WTC11 (cell line): ENCODE results near the gene MIDN. TPM values are rescaled to one million over a fixed set of nuclear protein-coding genes. Genes with fewer than 3 reads are reported as not detected.

Experiments used
- ATAC-seq: fragments of 200-7000 bp; cut with Tn5 transposase; 2 replicates; pipeline ENCODE4 v1.10.0; 2021; ENCODE audit warnings: mild to moderate bottlenecking, moderate library complexity
- CTCF ChIA-PET: fragments of 300-600 bp; sonication (Branson Sonifier 250); formaldehyde crosslinking; loops from one replicate; lab custom pipeline; 2021; ENCODE audit warnings: antibody characterized with exemption; lab: Charles Lee
- POLR2A ChIA-PET: fragments of 350-600 bp; sonication (Branson Sonifier 250); formaldehyde crosslinking; loops from one replicate; lab custom pipeline; 2021; ENCODE audit warnings: antibody characterized with exemption; lab: Charles Lee
- DNase-seq: peaks from one replicate; pipeline ENCODE4 v3.0.0; 2021; ENCODE audit warnings: low spot score
- H3K27ac Mint-ChIP-seq: 2 replicates; pipeline ENCODE4 v1.8.0; 2021; ENCODE audit warnings: mixed read lengths
- H3K27me3 Mint-ChIP-seq: 2 replicates; pipeline ENCODE4 v1.8.0; 2021; ENCODE audit warnings: low read depth, mild to moderate bottlenecking, moderate library complexity, mixed read lengths
- H3K36me3 Mint-ChIP-seq: 2 replicates; pipeline ENCODE4 v1.8.0; 2021; ENCODE audit warnings: mixed read lengths
- H3K4me1 Mint-ChIP-seq: 2 replicates; pipeline ENCODE4 v1.8.0; 2022; ENCODE audit warnings: mixed read lengths
- H3K4me3 Mint-ChIP-seq: 2 replicates; pipeline ENCODE4 v1.8.0; 2021; ENCODE audit warnings: mild to moderate bottlenecking, moderate library complexity, mixed read lengths
- H3K9me3 Mint-ChIP-seq: 2 replicates; pipeline ENCODE4 v1.8.0; 2021; ENCODE audit warnings: mixed read lengths
- AFF4 ChIP-seq: sonication (generic); formaldehyde crosslinking; IDR thresholded peaks from 2 replicates; pipeline ENCODE4 v1.8.1; 2023; ENCODE audit warnings: mild to moderate bottlenecking, missing genetic modification reagents, borderline replicate concordance
- ARID4B ChIP-seq: sonication (generic); formaldehyde crosslinking; IDR thresholded peaks from 2 replicates; pipeline ENCODE4 v1.8.0; 2023; ENCODE audit warnings: missing genetic modification reagents, mild to moderate bottlenecking, borderline replicate concordance
- ATF3 ChIP-seq: sonication (generic); formaldehyde crosslinking; conservative IDR thresholded peaks from 2 replicates; pipeline ENCODE4 v1.8.1; 2022; ENCODE audit warnings: mild to moderate bottlenecking, missing genetic modification reagents
- E2F1 ChIP-seq: sonication (generic); formaldehyde crosslinking; IDR thresholded peaks from 2 replicates; pipeline ENCODE4 v1.8.0; 2022; ENCODE audit warnings: mild to moderate bottlenecking, missing genetic modification reagents
- STAT6 ChIP-seq: sonication (generic); formaldehyde crosslinking; conservative IDR thresholded peaks from 2 replicates; pipeline ENCODE4 v1.8.1; 2023; ENCODE audit warnings: mild to moderate bottlenecking, low read depth, missing genetic modification reagents, moderate library complexity
- ZNF138 ChIP-seq: sonication (generic); formaldehyde crosslinking; conservative IDR thresholded peaks from 2 replicates; pipeline ENCODE4 v1.8.1; 2022; ENCODE audit warnings: mild to moderate bottlenecking, moderate library complexity, missing genetic modification reagents
- ZNF219 ChIP-seq: sonication (generic); formaldehyde crosslinking; IDR thresholded peaks from 2 replicates; pipeline ENCODE4 v1.8.0; 2023; ENCODE audit warnings: missing genetic modification reagents, mild to moderate bottlenecking, borderline replicate concordance
- ZNF317 ChIP-seq: sonication (generic); formaldehyde crosslinking; IDR thresholded peaks from 2 replicates; pipeline ENCODE4 v1.8.1; 2023; ENCODE audit warnings: low read depth, mild to moderate bottlenecking, moderate library complexity, missing genetic modification reagents, borderline replicate concordance
- ZSCAN18 ChIP-seq: fragments of 250-450 bp; sonication (Bioruptor Pico); IDR thresholded peaks from 2 replicates; pipeline ENCODE4 v2.1.2; 2022; ENCODE audit warnings: mild to moderate bottlenecking, moderate library complexity
- total RNA-seq: library from RNA; stranded (reverse); gene quantifications from 3 replicates; pipeline ENCODE4 v1.2.3, GENCODE V29; 2021

MIDN gene
- total RNA-seq, 1 experiment from 2014 or later, result 189 TPM

- TF ChIP-seq ZSCAN18 (CRISPR knock-in tag) (no peak), STAT6 (CRISPR knock-in tag) (no peak)
Measured at GRCh38 chr19:1258163-1258492, 9.7 kb downstream of the MIDN start (continued).

- DNase-seq, result no peak
- no peak for ATAC-seq
- TF ChIP-seq ZNF219 (CRISPR knock-in tag) (no peak), ZNF317 (CRISPR knock-in tag) (no peak), ARID4B (CRISPR knock-in tag) (no peak), STAT6 (CRISPR knock-in tag) (no peak), ZNF138 (CRISPR knock-in tag) (no peak), ATF3 (CRISPR knock-in tag) (no peak), AFF4 (no peak), E2F1 (CRISPR knock-in tag) (no peak)
- TF ChIP-seq, all 79 proteins: peak for 0
- ChIA-PET POLR2A (interaction anchor here (0.7 to 3.6 kb wide), 3 partner anchors 10 to 233 kb away, joined by 3 to 31 read pairs (median 3); partner anchors contain the start of genes CIRBP and CNN2), CTCF (interaction anchor here (0.6 to 15.6 kb wide), 5 partner anchors 8 to 134 kb away, joined by 3 to 648 read pairs (median 5); partner anchors contain the start of genes ATP5F1D and CIRBP)
- Mint-ChIP-seq H3K4me1 (peaks cover 51% of the 10 kb centered on the region), H3K27me3 (no peaks in the 10 kb centered on the region), H3K36me3 (peaks cover 30% of the 10 kb centered on the region), H3K27ac (peak overlapping the region; percentile 74), H3K9me3 (no peaks in the 10 kb centered on the region), H3K4me3 (no peak overlapping the region)
Measured at GRCh38 chr19:1258707-1259205, 10.4 kb downstream of the MIDN start.
